Central memory CD8-positive, alpha-beta T cell (primary cell): ENCODE data around the gene ALOX12B.
A peak's percentile ranks its signal among the peaks of the same experiment; 100 is the strongest.
"Not testable (repeated sequence)": the region's sequence is repeated elsewhere in the genome, so short reads cannot be mapped to it uniquely, and the experiment has no call there.

Experiments used
- ATAC-seq: fragments of 150-1000 bp; cut with Tn5 transposase; replicated peaks from 2 replicates; pipeline ENCODE4 v1.10.0; 2022; ENCODE audit warnings: mild to moderate bottlenecking, moderate FRiP score, moderate number of reproducible peaks; ENCODE audit not compliant: poor library complexity, severe bottlenecking; ENCODE audit errors: extremely low read depth
- DNase-seq, 2 donors: peaks; one replicate each; pipeline ENCODE4 v3.0.0; 2021; ENCODE audit warnings: low spot score in 2 of 2
- H3K27ac Mint-ChIP-seq: one replicate; pipeline ENCODE4 v1.8.0; 2022; ENCODE audit warnings: low read depth, mild to moderate bottlenecking, moderate library complexity, mixed read lengths
- H3K27me3 Mint-ChIP-seq: one replicate; pipeline ENCODE4 v1.8.0; 2022; ENCODE audit warnings: mixed read lengths
- H3K36me3 Mint-ChIP-seq: one replicate; pipeline ENCODE4 v1.8.0; 2022; ENCODE audit warnings: mild to moderate bottlenecking, moderate library complexity, mixed read lengths; ENCODE audit not compliant: insufficient read depth
- H3K4me1 Mint-ChIP-seq: one replicate; pipeline ENCODE4 v1.8.0; 2022; ENCODE audit warnings: mixed read lengths
- H3K4me3 Mint-ChIP-seq: one replicate; pipeline ENCODE4 v1.8.0; 2022; ENCODE audit warnings: mild to moderate bottlenecking, moderate library complexity, mixed read lengths
- H3K9me3 Mint-ChIP-seq: one replicate; pipeline ENCODE4 v1.8.0; 2022; ENCODE audit warnings: mixed read lengths

The ALOX12B gene

GRCh38 chr17:8063761-8064534, 23.6 kb downstream of the ALOX12B start:
- peaks cover 6% of the 10 kb centered on the region for H3K4me1 Mint-ChIP-seq
- no peak overlapping the region for H3K27ac Mint-ChIP-seq
- ATAC-seq (no peak), DNase-seq (no peak)
- no peaks in the 10 kb centered on the region for H3K9me3 Mint-ChIP-seq
- H3K4me3 Mint-ChIP-seq, result no peak overlapping the region
- peaks cover 47% of the 10 kb centered on the region for H3K27me3 Mint-ChIP-seq
- H3K36me3 Mint-ChIP-seq, result peaks cover 1% of the 10 kb centered on the region

GRCh38 chr17:8062807-8063483, 24.6 kb downstream of the ALOX12B start:
- DNase-seq (no peak), ATAC-seq (no peak)
- peaks cover 1% of the 10 kb centered on the region for H3K36me3 Mint-ChIP-seq
- H3K9me3 Mint-ChIP-seq, result no peaks in the 10 kb centered on the region
- peaks cover 53% of the 10 kb centered on the region for H3K27me3 Mint-ChIP-seq
- H3K4me3 Mint-ChIP-seq, result no peak overlapping the region
- peaks cover 6% of the 10 kb centered on the region for H3K4me1 Mint-ChIP-seq
- H3K27ac Mint-ChIP-seq, result no peak overlapping the region

- Mint-ChIP-seq H3K4me3 (no peak overlapping the region), H3K4me1 (peaks cover 6% of the 10 kb centered on the region), H3K9me3 (no peaks in the 10 kb centered on the region), H3K27ac (no peak overlapping the region), H3K36me3 (peaks cover 1% of the 10 kb centered on the region), H3K27me3 (peaks cover 53% of the 10 kb centered on the region)
- no peak for DNase-seq
- ATAC-seq, result no peak
These were observed 25.1 kb downstream of the ALOX12B start for GRCh38 chr17:8062435-8062806.

- H3K4me1 Mint-ChIP-seq, H3K9me3 Mint-ChIP-seq, ATAC-seq, H3K27ac Mint-ChIP-seq, DNase-seq, H3K36me3 Mint-ChIP-seq, H3K4me3 Mint-ChIP-seq: not testable (repeated sequence)
- peaks cover 53% of the 10 kb centered on the region for H3K27me3 Mint-ChIP-seq
These were observed 25.7 kb downstream of the ALOX12B start for GRCh38 chr17:8061851-8062250.

- Mint-ChIP-seq H3K4me3 (no peak overlapping the region), H3K27ac (no peak overlapping the region)
These were observed 27.2 kb downstream of the ALOX12B start for GRCh38 chr17:8060274-8060673.

GRCh38 chr17:8059131-8059530, 28.4 kb downstream of the ALOX12B start:
- Mint-ChIP-seq H3K36me3 (peaks cover 1% of the 10 kb centered on the region), H3K4me3 (no peak overlapping the region), H3K4me1 (peaks cover 12% of the 10 kb centered on the region), H3K27ac (no peak overlapping the region), H3K9me3 (no peaks in the 10 kb centered on the region), H3K27me3 (peaks cover 53% of the 10 kb centered on the region)
- ATAC-seq (no peak), DNase-seq (no peak)

More at GRCh38 chr17:8060274-8060673, 27.2 kb downstream of the ALOX12B start:
- Mint-ChIP-seq H3K36me3 (peaks cover 1% of the 10 kb centered on the region), H3K4me1 (peaks cover 12% of the 10 kb centered on the region), H3K27me3 (peaks cover 53% of the 10 kb centered on the region), H3K9me3 (no peaks in the 10 kb centered on the region)
- ATAC-seq (no peak), DNase-seq (peak in 1 of 2 donors; percentile 58)

GRCh38 chr17:8057691-8058114, 29.8 kb downstream of the ALOX12B start:
- H3K4me3 Mint-ChIP-seq, result no peak overlapping the region
- DNase-seq, result peak in 1 of 2 donors; percentile 60
- H3K4me1 Mint-ChIP-seq, result peaks cover 6% of the 10 kb centered on the region
- peak; percentile 85 for ATAC-seq
- peaks cover 1% of the 10 kb centered on the region for H3K36me3 Mint-ChIP-seq
- no peaks in the 10 kb centered on the region for H3K9me3 Mint-ChIP-seq
- peaks cover 43% of the 10 kb centered on the region for H3K27me3 Mint-ChIP-seq
- H3K27ac Mint-ChIP-seq, result no peak overlapping the region

GRCh38 chr17:8056976-8057625, 30.4 kb downstream of the ALOX12B start:
- Mint-ChIP-seq H3K27ac (no peak overlapping the region), H3K9me3 (no peaks in the 10 kb centered on the region), H3K4me3 (no peak overlapping the region), H3K36me3 (peaks cover 1% of the 10 kb centered on the region), H3K27me3 (peaks cover 37% of the 10 kb centered on the region), H3K4me1 (peaks cover 6% of the 10 kb centered on the region)
- no peak for ATAC-seq
- DNase-seq, result no peak

GRCh38 chr17:8056232-8056975, 31.1 kb downstream of the ALOX12B start:
- Mint-ChIP-seq H3K9me3 (no peaks in the 10 kb centered on the region), H3K27ac (no peak overlapping the region), H3K4me3 (no peak overlapping the region), H3K27me3 (peaks cover 30% of the 10 kb centered on the region), H3K4me1 (peaks cover 6% of the 10 kb centered on the region), H3K36me3 (no peaks in the 10 kb centered on the region)
- DNase-seq (no peak), ATAC-seq (peak; percentile 34)

- no peak overlapping the region for H3K4me3 Mint-ChIP-seq
- H3K9me3 Mint-ChIP-seq, result no peaks in the 10 kb centered on the region
- H3K4me1 Mint-ChIP-seq, result peaks cover 6% of the 10 kb centered on the region
- no peaks in the 10 kb centered on the region for H3K36me3 Mint-ChIP-seq
- H3K27me3 Mint-ChIP-seq, result peaks cover 25% of the 10 kb centered on the region
- no peak for DNase-seq
- ATAC-seq, result no peak
- no peak overlapping the region for H3K27ac Mint-ChIP-seq
These were observed 31.7 kb downstream of the ALOX12B start for GRCh38 chr17:8055851-8056231.

GRCh38 chr17:8053600-8053999, 33.9 kb downstream of the ALOX12B start:
- H3K4me3 Mint-ChIP-seq, result no peak overlapping the region
- ATAC-seq (no peak), DNase-seq (no peak)
- H3K4me1 Mint-ChIP-seq, result peaks cover 6% of the 10 kb centered on the region
- H3K27me3 Mint-ChIP-seq, result peaks cover 2% of the 10 kb centered on the region
- no peaks in the 10 kb centered on the region for H3K9me3 Mint-ChIP-seq
- no peak overlapping the region for H3K27ac Mint-ChIP-seq
- no peaks in the 10 kb centered on the region for H3K36me3 Mint-ChIP-seq
